Mucosa of rectum (tissue), 2 donors: Measurements from ENCODE around the gene KIAA1614.

Experiments
- H3K27ac ChIP-seq, 2 donors: one replicate each; pipeline ENCODE4 v1.7.0; 2013; ENCODE audit warnings: inconsistent platforms in 2 of 2, low read depth in 2 of 2, low read length in 2 of 2
- H3K27me3 ChIP-seq, 2 donors: one replicate each; pipeline ENCODE4 v1.7.0; 2013; ENCODE audit warnings: low read length in 2 of 2; ENCODE audit not compliant: control insufficient read depth in 2 of 2, insufficient read depth in 2 of 2
- H3K36me3 ChIP-seq, 2 donors: one replicate each; pipeline ENCODE4 v1.7.0; 2013; ENCODE audit warnings: low read length in 2 of 2; ENCODE audit not compliant: control insufficient read depth in 2 of 2, insufficient read depth in 2 of 2
- H3K4me1 ChIP-seq, 2 donors: one replicate each; pipeline ENCODE4 v1.7.0; 2013; ENCODE audit warnings: low read length in 2 of 2, mild to moderate bottlenecking in 1 of 2; ENCODE audit not compliant: control insufficient read depth in 2 of 2, insufficient read depth in 2 of 2
- H3K4me3 ChIP-seq, 2 donors: one replicate each; pipeline ENCODE4 v1.7.0; 2013; ENCODE audit warnings: low read length in 2 of 2
- H3K9ac ChIP-seq, 2 donors: one replicate each; pipeline ENCODE4 v1.7.0; 2013; ENCODE audit warnings: low read length in 2 of 2, low read depth in 1 of 2, mild to moderate bottlenecking in 1 of 2
- H3K9me3 ChIP-seq, 2 donors: one replicate each; pipeline ENCODE4 v1.7.0; 2013; ENCODE audit warnings: low read length in 2 of 2; ENCODE audit not compliant: control insufficient read depth in 2 of 2
- donor health status: healthy.
- donor health status: Normal muscosa, but diverticular disease.

The KIAA1614 gene

GRCh38 chr1:180988253-180988752, 75.6 kb downstream of the KIAA1614 start:
- Histone ChIP-seq H3K36me3 (peaks cover 37 to 59% of the 10 kb centered on the region in 2 donors), H3K9ac (no peak overlapping the region), H3K9me3 (no peaks in the 10 kb centered on the region), H3K4me3 (no peak overlapping the region), H3K4me1 (peaks cover 0 to 5% of the 10 kb centered on the region in 2 donors), H3K27me3 (no peaks in the 10 kb centered on the region), H3K27ac (no peak overlapping the region)

GRCh38 chr1:180994262-180994661, 81.6 kb downstream of the KIAA1614 start:
- Histone ChIP-seq H3K9me3 (no peaks in the 10 kb centered on the region), H3K27me3 (no peaks in the 10 kb centered on the region), H3K36me3 (peaks cover 17 to 19% of the 10 kb centered on the region in 2 donors), H3K9ac (no peak overlapping the region), H3K4me1 (peaks cover 0 to 5% of the 10 kb centered on the region in 2 donors), H3K27ac (no peak overlapping the region), H3K4me3 (no peak overlapping the region)

GRCh38 chr1:180997843-180998504, 85.3 kb downstream of the KIAA1614 start:
- Histone ChIP-seq H3K27ac (no peak overlapping the region), H3K9ac (no peak overlapping the region), H3K4me3 (no peak overlapping the region), H3K36me3 (peaks cover 12 to 13% of the 10 kb centered on the region in 2 donors), H3K9me3 (no peaks in the 10 kb centered on the region), H3K4me1 (no peaks in the 10 kb centered on the region), H3K27me3 (no peaks in the 10 kb centered on the region)
